Ecto neural progenitor cell (in vitro differentiated cells): ENCODE results near the gene E2F4.

ENCODE experiments used
- DNase-seq: peaks from one replicate; pipeline ENCODE4 v3.0.0-alpha.2; 2018; ENCODE audit warnings: low spot score

Gene E2F4

GRCh38 chr16:67190448-67191399, 1.2 kb upstream of the E2F4 start:
- no peak for DNase-seq

- DNase-seq, result no peak
These were observed 452 bp upstream of the E2F4 start for GRCh38 chr16:67191411-67191994.

- DNase-seq, result no peak
These were observed 916 bp downstream of the E2F4 start for GRCh38 chr16:67192781-67193361.

- no peak for DNase-seq
These were observed 1.6 kb downstream of the E2F4 start for GRCh38 chr16:67193536-67193935.

- no peak for DNase-seq
These were observed 2.3 kb downstream of the E2F4 start for GRCh38 chr16:67194260-67194659.

GRCh38 chr16:67195676-67196075, 3.7 kb downstream of the E2F4 start:
- DNase-seq, result no peak

GRCh38 chr16:67196881-67197280, 4.9 kb downstream of the E2F4 start:
- DNase-seq, result no peak

GRCh38 chr16:67197704-67198103, 5.7 kb downstream of the E2F4 start:
- no peak for DNase-seq

- no peak for DNase-seq
These were observed 6.3 kb downstream of the E2F4 start for GRCh38 chr16:67198238-67198734.

- DNase-seq, result peak; percentile 84
These were observed 7.3 kb downstream of the E2F4 start, which contains the start of gene ELMO3 for GRCh38 chr16:67199011-67199807. Gene ELMO3, plus strand, starts transcription at chr16:67199131. Its CDS starts 196 bp downstream, at chr16:67199327.

GRCh38 chr16:67199808-67200198, 7.8 kb downstream of the E2F4 start:
- peak; percentile 66 for DNase-seq

GRCh38 chr16:67200491-67200890, 8.5 kb downstream of the E2F4 start:
- no peak for DNase-seq

- DNase-seq, result no peak
These were observed 9.7 kb downstream of the E2F4 start for GRCh38 chr16:67201411-67202345.

GRCh38 chr16:67202426-67202825, 10.5 kb downstream of the E2F4 start:
- no peak for DNase-seq

GRCh38 chr16:67202956-67203493, 11.1 kb downstream of the E2F4 start:
- DNase-seq, result no peak

- no peak for DNase-seq
These were observed 12.1 kb downstream of the E2F4 start for GRCh38 chr16:67204076-67204475.

- no peak for DNase-seq
These were observed 14.3 kb downstream of the E2F4 start for GRCh38 chr16:67206129-67206837.

- no peak for DNase-seq
These were observed 14.9 kb downstream of the E2F4 start for GRCh38 chr16:67206838-67207248.

GRCh38 chr16:67207249-67208091, 15.5 kb downstream of the E2F4 start:
- DNase-seq, result no peak
